Measurements from ENCODE around the gene LEPROT.

GRCh38 chr1:65476327-65476726, 55.9 kb downstream of the LEPROT start:
- TF ChIP-seq, protein P1, sequence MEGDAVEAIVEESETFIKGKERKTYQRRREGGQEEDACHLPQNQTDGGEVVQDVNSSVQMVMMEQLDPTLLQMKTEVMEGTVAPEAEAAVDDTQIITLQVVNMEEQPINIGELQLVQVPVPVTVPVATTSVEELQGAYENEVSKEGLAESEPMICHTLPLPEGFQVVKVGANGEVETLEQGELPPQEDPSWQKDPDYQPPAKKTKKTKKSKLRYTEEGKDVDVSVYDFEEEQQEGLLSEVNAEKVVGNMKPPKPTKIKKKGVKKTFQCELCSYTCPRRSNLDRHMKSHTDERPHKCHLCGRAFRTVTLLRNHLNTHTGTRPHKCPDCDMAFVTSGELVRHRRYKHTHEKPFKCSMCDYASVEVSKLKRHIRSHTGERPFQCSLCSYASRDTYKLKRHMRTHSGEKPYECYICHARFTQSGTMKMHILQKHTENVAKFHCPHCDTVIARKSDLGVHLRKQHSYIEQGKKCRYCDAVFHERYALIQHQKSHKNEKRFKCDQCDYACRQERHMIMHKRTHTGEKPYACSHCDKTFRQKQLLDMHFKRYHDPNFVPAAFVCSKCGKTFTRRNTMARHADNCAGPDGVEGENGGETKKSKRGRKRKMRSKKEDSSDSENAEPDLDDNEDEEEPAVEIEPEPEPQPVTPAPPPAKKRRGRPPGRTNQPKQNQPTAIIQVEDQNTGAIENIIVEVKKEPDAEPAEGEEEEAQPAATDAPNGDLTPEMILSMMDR (IDR thresholded peaks at IDR 0.05): no peak
- TF ChIP-seq EP300 (IDR thresholded peaks at IDR 0.05) (no peak), POLR2A (IDR thresholded peaks at IDR 0.05) (no peak)

Measured in ovary (tissue), 3 donors.